Cardiac muscle cell (in vitro differentiated cells and primary cell): ENCODE data around the gene CDC42EP2. TPM values are rescaled to one million over a fixed set of nuclear protein-coding genes. Genes with fewer than 3 reads are reported as not detected.

ENCODE experiments used
- DNase-seq, 2 donors: peaks; one replicate each; pipeline versions ENCODE4 v3.0.0 to v3.0.0-alpha.2; 2010 to 2017; ENCODE audit warnings: low read depth in 1 of 2, low spot score in 1 of 2
- H3K27ac ChIP-seq: fragments of 200-600 bp; sonication (generic); 2 replicates; pipeline ENCODE4 v1.5.1; 2016
- H3K27me3 ChIP-seq: fragments of 200-600 bp; sonication (generic); 2 replicates; pipeline ENCODE4 v1.6.0; 2016; ENCODE audit warnings: control low read depth
- H3K36me3 ChIP-seq: fragments of 200-600 bp; sonication (generic); 2 replicates; pipeline ENCODE4 v1.5.1; 2016; ENCODE audit warnings: control low read depth
- H3K4me1 ChIP-seq: fragments of 200-600 bp; sonication (generic); 2 replicates; pipeline ENCODE4 v1.8.1; 2017; ENCODE audit warnings: low read depth, mild to moderate bottlenecking, mixed run types
- H3K4me3 ChIP-seq: fragments of 200-600 bp; sonication (generic); 2 replicates; pipeline ENCODE4 v1.5.1; 2016; ENCODE audit warnings: mild to moderate bottlenecking
- H3K9me3 ChIP-seq: fragments of 200-600 bp; sonication (generic); 2 replicates; pipeline ENCODE4 v1.5.1; 2017; ENCODE audit warnings: low read depth, mild to moderate bottlenecking, control low read depth
- polyA plus RNA-seq: library from polyadenylated mRNA; unstranded; fragments of >200 nt; fragmentation: Nextera tagmentation; extraction: Ambion mirVana; gene quantifications from 2 replicates; pipeline ENCODE4 v1.2.1, GENCODE V29; 2016
- total RNA-seq: library from RNA; depleted of rRNA; stranded (reverse); fragments of >200 nt; gene quantifications from 2 replicates; pipeline ENCODE4 v1.2.3, GENCODE V29; 2016
- TF ChIP-seq, protein P1 (sequence below): IDR thresholded peaks from 2 replicates; pipeline ENCODE4 v1.5.1; 2012; ENCODE audit warnings: low read depth, mild to moderate bottlenecking, low read length

Gene CDC42EP2
- total and polyA plus RNA-seq, 2 experiments from 2014 or later = 0.26 to 1.1 TPM

DNA sequence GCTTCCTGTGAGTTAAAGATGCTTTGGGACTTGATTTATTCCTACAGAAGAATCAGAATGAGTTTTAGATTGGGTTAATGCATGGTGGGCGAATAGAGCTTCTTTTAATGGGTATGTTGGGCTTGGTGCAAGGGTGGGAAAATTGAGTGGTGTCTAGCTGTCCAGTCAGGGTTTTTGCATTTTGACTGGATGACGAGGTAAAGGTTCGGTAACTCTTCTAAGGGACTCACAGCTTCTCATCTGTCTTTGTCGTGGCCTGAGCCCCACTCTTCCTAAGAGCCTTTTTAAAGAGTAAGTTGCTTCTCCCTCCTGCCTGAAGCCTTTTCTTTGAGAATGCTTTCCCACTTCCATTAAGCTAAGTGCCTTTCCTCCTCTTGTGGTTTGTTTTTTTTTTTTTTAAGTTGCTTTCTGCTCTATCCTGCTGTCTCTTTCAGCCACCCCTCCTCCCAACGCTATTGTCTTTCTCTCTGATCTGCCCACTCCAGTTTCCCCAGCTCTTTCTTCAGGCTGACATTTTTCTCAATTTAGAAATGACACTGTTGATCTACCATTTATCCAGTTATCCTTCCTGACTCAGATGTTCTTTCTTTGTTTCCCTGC is 20.1 kb downstream of the CDC42EP2 start:
- Histone ChIP-seq H3K27me3 (no peaks in the 10 kb centered on the region), H3K4me3 (peak overlapping the region; percentile 78), H3K27ac (peak overlapping the region; percentile 83), H3K4me1 (no peaks in the 10 kb centered on the region), H3K36me3 (no peaks in the 10 kb centered on the region), H3K9me3 (no peaks in the 10 kb centered on the region)
- DNase-seq = no peak
- TF ChIP-seq, protein P1, sequence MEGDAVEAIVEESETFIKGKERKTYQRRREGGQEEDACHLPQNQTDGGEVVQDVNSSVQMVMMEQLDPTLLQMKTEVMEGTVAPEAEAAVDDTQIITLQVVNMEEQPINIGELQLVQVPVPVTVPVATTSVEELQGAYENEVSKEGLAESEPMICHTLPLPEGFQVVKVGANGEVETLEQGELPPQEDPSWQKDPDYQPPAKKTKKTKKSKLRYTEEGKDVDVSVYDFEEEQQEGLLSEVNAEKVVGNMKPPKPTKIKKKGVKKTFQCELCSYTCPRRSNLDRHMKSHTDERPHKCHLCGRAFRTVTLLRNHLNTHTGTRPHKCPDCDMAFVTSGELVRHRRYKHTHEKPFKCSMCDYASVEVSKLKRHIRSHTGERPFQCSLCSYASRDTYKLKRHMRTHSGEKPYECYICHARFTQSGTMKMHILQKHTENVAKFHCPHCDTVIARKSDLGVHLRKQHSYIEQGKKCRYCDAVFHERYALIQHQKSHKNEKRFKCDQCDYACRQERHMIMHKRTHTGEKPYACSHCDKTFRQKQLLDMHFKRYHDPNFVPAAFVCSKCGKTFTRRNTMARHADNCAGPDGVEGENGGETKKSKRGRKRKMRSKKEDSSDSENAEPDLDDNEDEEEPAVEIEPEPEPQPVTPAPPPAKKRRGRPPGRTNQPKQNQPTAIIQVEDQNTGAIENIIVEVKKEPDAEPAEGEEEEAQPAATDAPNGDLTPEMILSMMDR = no peak

GRCh38 chr11:65338676-65339075 is 24.0 kb downstream of the CDC42EP2 start:
- H3K9me3 ChIP-seq = no peaks in the 10 kb centered on the region
- DNase-seq = no peak
- TF ChIP-seq, protein P1 = no peak
- peaks cover 24% of the 10 kb centered on the region for H3K36me3 ChIP-seq
- peaks cover 7% of the 10 kb centered on the region for H3K4me1 ChIP-seq
- H3K27me3 ChIP-seq = no peaks in the 10 kb centered on the region
- no peak overlapping the region for H3K4me3 ChIP-seq
- H3K27ac ChIP-seq = no peak overlapping the region

DNA sequence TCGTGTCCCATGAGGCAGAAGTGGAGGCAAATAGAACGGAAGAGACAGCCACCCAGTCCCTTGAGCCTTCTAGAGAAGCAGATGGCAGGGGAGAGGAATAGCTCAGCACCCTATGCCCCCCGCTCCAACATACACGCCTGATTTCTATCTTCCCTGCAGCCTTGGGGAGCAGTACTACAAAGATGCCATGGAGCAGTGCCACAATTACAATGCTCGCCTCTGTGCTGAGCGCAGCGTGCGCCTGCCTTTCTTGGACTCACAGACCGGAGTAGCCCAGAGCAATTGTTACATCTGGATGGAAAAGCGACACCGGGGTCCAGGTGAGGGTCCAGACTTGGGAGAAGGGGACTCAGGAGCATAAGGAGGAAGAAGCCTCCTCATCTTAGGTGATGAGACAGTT is 25.6 kb downstream of the CDC42EP2 start:
- Histone ChIP-seq H3K4me1 (peaks cover 7% of the 10 kb centered on the region), H3K27ac (no peak overlapping the region), H3K4me3 (no peak overlapping the region), H3K27me3 (no peaks in the 10 kb centered on the region), H3K36me3 (peaks cover 32% of the 10 kb centered on the region), H3K9me3 (no peaks in the 10 kb centered on the region)
- DNase-seq = no peak
- TF ChIP-seq, protein P1 = no peak

GRCh38 chr11:65341856-65342255 is 27.2 kb downstream of the CDC42EP2 start:
- no peak overlapping the region for H3K4me3 ChIP-seq
- TF ChIP-seq, protein P1 = no peak
- no peaks in the 10 kb centered on the region for H3K9me3 ChIP-seq
- peaks cover 47% of the 10 kb centered on the region for H3K36me3 ChIP-seq
- H3K4me1 ChIP-seq = peaks cover 7% of the 10 kb centered on the region
- H3K27ac ChIP-seq = peak overlapping the region; percentile 48
- DNase-seq = no peak
- no peaks in the 10 kb centered on the region for H3K27me3 ChIP-seq

GRCh38 chr11:65351511-65351910 is 36.8 kb downstream of the CDC42EP2 start:
- no peak overlapping the region for H3K27ac ChIP-seq
- H3K27me3 ChIP-seq = peaks cover 12% of the 10 kb centered on the region
- no peak for DNase-seq
- H3K36me3 ChIP-seq = peaks cover 46% of the 10 kb centered on the region
- H3K9me3 ChIP-seq = no peaks in the 10 kb centered on the region
- H3K4me1 ChIP-seq = peaks cover 7% of the 10 kb centered on the region
- no peak overlapping the region for H3K4me3 ChIP-seq
- TF ChIP-seq, protein P1 = no peak
